ENCODE results near the gene SDHD.

DNA sequence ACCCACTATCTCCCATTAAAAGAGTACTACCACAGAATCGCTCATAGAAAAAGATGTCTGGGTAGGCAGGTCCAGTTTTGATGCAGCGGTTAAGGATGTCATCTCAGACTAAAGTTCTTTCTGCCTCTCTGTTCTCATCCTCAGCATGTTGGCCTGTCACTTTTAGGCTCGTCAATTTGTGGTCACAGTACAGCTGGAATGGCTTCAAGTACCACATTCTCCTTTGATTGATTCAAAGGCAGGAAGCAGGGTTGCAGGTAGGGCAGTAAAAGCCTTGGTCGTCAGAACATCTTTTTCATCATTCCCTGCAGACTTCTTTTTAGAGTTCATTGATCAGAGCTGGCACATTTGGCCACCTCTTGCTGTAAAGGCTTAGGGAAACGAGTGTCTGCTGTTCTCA lies 28.7 kb downstream of the SDHD start:
- TF ChIP-seq, protein P1, sequence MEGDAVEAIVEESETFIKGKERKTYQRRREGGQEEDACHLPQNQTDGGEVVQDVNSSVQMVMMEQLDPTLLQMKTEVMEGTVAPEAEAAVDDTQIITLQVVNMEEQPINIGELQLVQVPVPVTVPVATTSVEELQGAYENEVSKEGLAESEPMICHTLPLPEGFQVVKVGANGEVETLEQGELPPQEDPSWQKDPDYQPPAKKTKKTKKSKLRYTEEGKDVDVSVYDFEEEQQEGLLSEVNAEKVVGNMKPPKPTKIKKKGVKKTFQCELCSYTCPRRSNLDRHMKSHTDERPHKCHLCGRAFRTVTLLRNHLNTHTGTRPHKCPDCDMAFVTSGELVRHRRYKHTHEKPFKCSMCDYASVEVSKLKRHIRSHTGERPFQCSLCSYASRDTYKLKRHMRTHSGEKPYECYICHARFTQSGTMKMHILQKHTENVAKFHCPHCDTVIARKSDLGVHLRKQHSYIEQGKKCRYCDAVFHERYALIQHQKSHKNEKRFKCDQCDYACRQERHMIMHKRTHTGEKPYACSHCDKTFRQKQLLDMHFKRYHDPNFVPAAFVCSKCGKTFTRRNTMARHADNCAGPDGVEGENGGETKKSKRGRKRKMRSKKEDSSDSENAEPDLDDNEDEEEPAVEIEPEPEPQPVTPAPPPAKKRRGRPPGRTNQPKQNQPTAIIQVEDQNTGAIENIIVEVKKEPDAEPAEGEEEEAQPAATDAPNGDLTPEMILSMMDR (IDR thresholded peaks at IDR 0.05 in 8 of 11, conservative IDR thresholded peaks at IDR 0.05 in 3 of 11) = no peak
- no peak for TF ChIP-seq POLR2A (IDR thresholded peaks at IDR 0.05)
